GM12878 (cell line): ENCODE results near the gene HMGXB4. TPM values are rescaled to one million over a fixed set of nuclear protein-coding genes. Genes with fewer than 3 reads are reported as not detected.

Source experiments
- ATAC-seq: fragments of 200-7000 bp; cut with Tn5 transposase; 3 replicates; pipeline ENCODE4 v1.9.1; 2020; ENCODE audit warnings: mild to moderate bottlenecking, moderate library complexity
- BruUV-seq: library from RNA; stranded (reverse); fragments of 400-500 nt; replicated peaks from 2 replicates; lab custom pipeline; 2021; lab: Mats Ljungman, UMichigan
- CTCF ChIA-PET: fragments of 300-600 bp; sonication (Branson Sonifier 250); formaldehyde crosslinking; extraction: SDS; loops from one replicate; lab custom pipeline; 2021; ENCODE audit warnings: inconsistent platforms; lab: Yijun Ruan, JAX
- POLR2A ChIA-PET: fragments of 350-600 bp; formaldehyde crosslinking; extraction: SDS; loops from one replicate; lab custom pipeline; 2021; ENCODE audit warnings: inconsistent platforms; lab: Charles Lee
- RAD21 ChIA-PET: fragments of 300-600 bp; sonication (Branson Sonifier 250); formaldehyde crosslinking; loops from one replicate; lab custom pipeline; 2023; ENCODE audit warnings: antibody characterized with exemption; ENCODE audit not compliant: unreplicated experiment; lab: Charles Lee
- SMC1A ChIA-PET: fragments of 300-600 bp; sonication (Branson Sonifier 250); formaldehyde crosslinking; loops from one replicate; lab custom pipeline; 2023; ENCODE audit not compliant: unreplicated experiment, uncharacterized antibody; lab: Charles Lee
- DNase-seq: peaks from one replicate; pipeline ENCODE4 v3.0.0-alpha.2; 2011; ENCODE audit warnings: low read depth, low spot score
- FAIRE-seq: peaks from 3 replicates; lab custom pipeline; 2011; peaks lifted over from hg19 to GRCh38; lab: Jason Lieb, UNC
- H2AFZ ChIP-seq: 2 replicates; pipeline ENCODE4 v1.6.0; 2011; ENCODE audit warnings: low read depth, low read length, control low read depth; ENCODE audit not compliant: control insufficient read depth
- H3K27ac ChIP-seq: 2 replicates; pipeline ENCODE4 v1.5.1; 2011; ENCODE audit warnings: control low read depth; ENCODE audit not compliant: control insufficient read depth, insufficient read depth
- H3K27me3 ChIP-seq, 2 experiments: replicated peaks in 1 of 2; 2 replicates each; pipeline versions ENCODE4 v1.6.0 to v1.6.1; 2011; ENCODE audit warnings: low read length in 1 of 2; ENCODE audit not compliant: control insufficient read depth in 2 of 2, insufficient read depth in 2 of 2
- H3K36me3 ChIP-seq, 2 experiments: 2 replicates each; pipeline ENCODE4 v1.5.1; 2011; ENCODE audit warnings: low read length in 1 of 2; ENCODE audit not compliant: control insufficient read depth in 2 of 2, insufficient read depth in 2 of 2
- H3K4me1 ChIP-seq: 2 replicates; pipeline ENCODE4 v1.6.1; 2011; ENCODE audit warnings: mild to moderate bottlenecking, low read length, moderate library complexity, mixed read lengths; ENCODE audit not compliant: control insufficient read depth, insufficient read depth
- H3K4me2 ChIP-seq: 2 replicates; pipeline ENCODE4 v1.6.0; 2011; ENCODE audit warnings: control low read depth; ENCODE audit not compliant: control insufficient read depth, insufficient read depth
- H3K4me3 ChIP-seq: fragments of 200-600 bp; sonication (generic); 2 replicates; pipeline ENCODE4 v1.5.1; 2016
- H3K79me2 ChIP-seq: 2 replicates; pipeline ENCODE4 v1.6.0; 2011; ENCODE audit warnings: low read length; ENCODE audit not compliant: control insufficient read depth, insufficient read depth
- H3K9ac ChIP-seq: 2 replicates; pipeline ENCODE4 v1.8.0; 2011; ENCODE audit warnings: low read length, control low read depth, mixed read lengths; ENCODE audit not compliant: control insufficient read depth, insufficient read depth
- H3K9me3 ChIP-seq: replicated peaks from 3 replicates; pipeline ENCODE4 v1.5.1; 2011; ENCODE audit warnings: mild to moderate bottlenecking, low read length; ENCODE audit not compliant: control insufficient read depth, insufficient read depth
- H4K20me1 ChIP-seq: 2 replicates; pipeline ENCODE4 v1.6.0; 2011; ENCODE audit not compliant: control insufficient read depth, insufficient read depth
- EED ChIP-seq: sonication (generic); IDR thresholded peaks from 2 replicates; pipeline ENCODE4 v1.6.1; 2016; ENCODE audit warnings: antibody characterized with exemption, low read depth
- EZH2 ChIP-seq: IDR thresholded peaks from 2 replicates; pipeline ENCODE4 v1.6.1; 2012; ENCODE audit warnings: low read depth, mild to moderate bottlenecking, control low read depth, inconsistent platforms, low read length, borderline replicate concordance; ENCODE audit not compliant: control insufficient read depth
- FOS ChIP-seq: IDR thresholded peaks from 3 replicates; pipeline ENCODE4 v1.6.1; 2011; ENCODE audit warnings: borderline replicate concordance; ENCODE audit not compliant: insufficient read length; ENCODE audit errors: extremely low read depth
- HSF1 ChIP-seq: fragments of 150-350 bp; IDR thresholded peaks from 2 replicates; pipeline ENCODE4 v1.6.1; 2014; ENCODE audit warnings: mild to moderate bottlenecking, low read depth, low read length
- IRF4 ChIP-seq: IDR thresholded peaks from 2 replicates; pipeline ENCODE4 v1.6.1; 2011; ENCODE audit warnings: low read depth, low read length
- JUND ChIP-seq: IDR thresholded peaks from 2 replicates; pipeline ENCODE4 v1.6.1; 2012; ENCODE audit warnings: low read depth, mild to moderate bottlenecking, low read length, improper control_type of control experiment, moderate library complexity
- MTA3 ChIP-seq: IDR thresholded peaks from 2 replicates; pipeline ENCODE4 v1.6.1; 2012; ENCODE audit warnings: low read length, inconsistent platforms, borderline replicate concordance
- MYB ChIP-seq: fragments of 150-350 bp; IDR thresholded peaks from 2 replicates; pipeline ENCODE4 v1.6.1; 2014; ENCODE audit warnings: mild to moderate bottlenecking, low read depth, low read length, borderline replicate concordance
- PAX5 ChIP-seq: IDR thresholded peaks from 2 replicates; pipeline ENCODE4 v1.6.1; 2011; ENCODE audit warnings: low read depth, low read length, borderline replicate concordance
- RCOR1 ChIP-seq: conservative IDR thresholded peaks from 2 replicates; pipeline ENCODE4 v1.6.1; 2012; ENCODE audit warnings: low read depth, low read length, improper control_type of control experiment
- RELA ChIP-seq: fragments of 450-650 bp; IDR thresholded peaks from 2 replicates; pipeline ENCODE4 v1.8.0; 2014; ENCODE audit warnings: borderline replicate concordance; ENCODE audit not compliant: partially characterized antibody
- TBL1XR1 ChIP-seq: IDR thresholded peaks from 2 replicates; pipeline ENCODE4 v1.6.1; 2012; ENCODE audit warnings: low read depth, low read length, improper control_type of control experiment
- TCF3 ChIP-seq: IDR thresholded peaks from 2 replicates; pipeline ENCODE4 v1.6.1; 2012; ENCODE audit warnings: low read depth, mild to moderate bottlenecking, low read length, borderline replicate concordance; ENCODE audit not compliant: insufficient read depth
- ZNF24 ChIP-seq: fragments of 450-650 bp; IDR thresholded peaks from 2 replicates; pipeline ENCODE4 v1.6.1; 2017; ENCODE audit warnings: antibody characterized with exemption, mild to moderate bottlenecking
- ZNF384 ChIP-seq: IDR thresholded peaks from 2 replicates; pipeline ENCODE4 v1.6.1; 2012; ENCODE audit warnings: low read depth, mild to moderate bottlenecking, low read length, improper control_type of control experiment, borderline replicate concordance
- WGBS: methylation state at CpG from one replicate; pipeline ENCODE4 v1.1.6; 2016; ENCODE audit warnings: low lambda C conversion rate; ENCODE audit not compliant: insufficient replicate concordance, insufficient coverage; ENCODE audit errors: missing lambda C conversion rate; 5-methylcytosine and 5-hydroxymethylcytosine counted together
- in situ Hi-C: fragments of 300-500 bp; cut with MboI; formaldehyde crosslinking; loops from 9 replicates; pipeline ENCODE4 v1.14.3; 2018; ENCODE audit warnings: mixed read lengths
- intact Hi-C: fragments of 100-400 bp; cut with micrococcal nuclease; formaldehyde crosslinking; loops from one replicate; pipeline ENCODE4 v1.14.2; 2022; ENCODE audit not compliant: unreplicated experiment
- polyA plus RNA-seq, 11 experiments: library from polyadenylated mRNA; depleted of rRNA in 4 of 11; unstranded in 6 of 11; stranded (reverse) in 5 of 11; fragments of >200 nt; fragmentation: Nextera tagmentation in 4 of 11; fragmentation: Illumina TruSeq in 1 of 11; extraction: Ambion mirVana in 4 of 11; extraction: Trizol in 1 of 11; gene quantifications; 1 replicate in 1 of 11; 2 replicates in 10 of 11; pipeline versions ENCODE4 v1.2.1 to v1.2.3, GENCODE V29; 2011 to 2016; ENCODE audit warnings: inconsistent platforms in 2 of 11, missing spikeins in 2 of 11, low read depth in 1 of 11
- total RNA-seq, 4 experiments: library from RNA; depleted of rRNA in 3 of 4; stranded (reverse); fragments of >200 nt in 3 of 4; fragmentation: Illumina TruSeq in 1 of 4; extraction: Trizol in 1 of 4; gene quantifications; 2 replicates each; pipeline versions ENCODE4 v1.2.1 to v1.2.3, GENCODE V29; 2013 to 2021

HMGXB4 gene
- total and polyA plus RNA-seq, 10 of the 15 experiments (the other 5 are each of a cell fraction or from before 2014, with no cell fraction given) = 15.5 to 44.5 (median 24.9) TPM

GRCh38 chr22:35217527-35217926 lies 39.8 kb upstream of the HMGXB4 start:
- Histone ChIP-seq H3K9me3 (no peaks in the 10 kb centered on the region), H3K4me3 (no peak overlapping the region), H3K27me3 (no peaks in the 10 kb centered on the region), H3K4me1 (no peaks in the 10 kb centered on the region), H3K27ac (no peak overlapping the region), H2AFZ (no peak overlapping the region), H3K9ac (no peak overlapping the region), H3K36me3 (peaks cover 0 to 3% of the 10 kb centered on the region in 2 experiments; a peak in 2 of 4 replicates), H4K20me1 (no peaks in the 10 kb centered on the region), H3K4me2 (no peak overlapping the region), H3K79me2 (no peaks in the 10 kb centered on the region)
- ChIA-PET SMC1A (interaction anchor here (1.1 kb wide), 1 partner anchor 67 kb away, joined by 3 read pairs; no protein-coding TSS in a partner anchor), POLR2A (no interaction called here), RAD21 (no interaction called here), CTCF (interaction anchor here (0.9 kb wide), 1 partner anchor 14 kb away, joined by 4 read pairs; no protein-coding TSS in a partner anchor)
- in situ Hi-C loops = no loop called here
- ATAC-seq = no peak
- 47% methylated on average over 2 of the region's 2 CpGs for WGBS
- intact Hi-C loops = no loop called here
- BruUV-seq = no TSS peak
- no peak for TF ChIP-seq PAX5
- no peak for TF ChIP-seq MYB
- no peak for TF ChIP-seq JUND
- TF ChIP-seq TBL1XR1 = no peak
- no peak for TF ChIP-seq HSF1
- TF ChIP-seq EED = no peak
- TF ChIP-seq RCOR1 = no peak
- TF ChIP-seq ZNF24 = no peak
- TF ChIP-seq RELA = no peak
- no peak for TF ChIP-seq TCF3
- TF ChIP-seq FOS = no peak
- TF ChIP-seq EZH2 = no peak
- no peak for TF ChIP-seq MTA3
- no peak for TF ChIP-seq ZNF384
- no peak for TF ChIP-seq IRF4
- no peak for DNase-seq
- FAIRE-seq = no peak
